Activated T-cell treated with anti-CD3 and anti-CD28 coated beads, Interleukin-2, amount 50 U/mL, for 1 hour (primary cell): ENCODE measurements around the gene WWTR1.

ENCODE experiments used
- DNase-seq: peaks from one replicate; pipeline ENCODE4 v3.0.0-alpha.2; 2020

Gene WWTR1

GRCh38 chr3:149560001-149560400, 97.8 kb downstream of the WWTR1 start:
- DNase-seq, result no peak

GRCh38 chr3:149559525-149559924, 98.3 kb downstream of the WWTR1 start:
- DNase-seq, result no peak

- DNase-seq, result no peak
These were observed 101.9 kb downstream of the WWTR1 start for GRCh38 chr3:149555927-149556326.

- no peak for DNase-seq
These were observed 103.0 kb downstream of the WWTR1 start for GRCh38 chr3:149554826-149555225.

GRCh38 chr3:149553781-149554451, 103.9 kb downstream of the WWTR1 start:
- DNase-seq, result no peak

- no peak for DNase-seq
These were observed 105.1 kb downstream of the WWTR1 start for GRCh38 chr3:149552700-149553099.

GRCh38 chr3:149551500-149551899, 106.3 kb downstream of the WWTR1 start:
- DNase-seq, result no peak

GRCh38 chr3:149548669-149549065, 109.2 kb downstream of the WWTR1 start:
- no peak for DNase-seq

- DNase-seq, result no peak
These were observed 109.7 kb downstream of the WWTR1 start for GRCh38 chr3:149547954-149548668.

- no peak for DNase-seq
These were observed 110.4 kb downstream of the WWTR1 start for GRCh38 chr3:149547413-149547812.

- DNase-seq, result no peak
These were observed 112.8 kb downstream of the WWTR1 start for GRCh38 chr3:149545049-149545448.

GRCh38 chr3:149542375-149543312, 115.2 kb downstream of the WWTR1 start:
- no peak for DNase-seq

- DNase-seq, result no peak
These were observed 116.7 kb downstream of the WWTR1 start for GRCh38 chr3:149541091-149541491.

- DNase-seq, result no peak
These were observed 119.5 kb downstream of the WWTR1 start for GRCh38 chr3:149538371-149538770.

- no peak for DNase-seq
These were observed 121.4 kb downstream of the WWTR1 start for GRCh38 chr3:149536429-149536828.

GRCh38 chr3:149535333-149535685, 122.5 kb downstream of the WWTR1 start:
- DNase-seq, result no peak

GRCh38 chr3:149534671-149535332, 123.0 kb downstream of the WWTR1 start:
- no peak for DNase-seq

- no peak for DNase-seq
These were observed 123.7 kb downstream of the WWTR1 start for GRCh38 chr3:149534082-149534481.

- no peak for DNase-seq
These were observed 125.2 kb downstream of the WWTR1 start for GRCh38 chr3:149532489-149533180.

GRCh38 chr3:149529099-149529498, 128.7 kb downstream of the WWTR1 start:
- no peak for DNase-seq

GRCh38 chr3:149528340-149528650, 129.5 kb downstream of the WWTR1 start:
- no peak for DNase-seq

- no peak for DNase-seq
These were observed 130.1 kb downstream of the WWTR1 start for GRCh38 chr3:149527531-149528339.
